ENCODE results near the gene ZFP36L2.

The ZFP36L2 gene

DNA sequence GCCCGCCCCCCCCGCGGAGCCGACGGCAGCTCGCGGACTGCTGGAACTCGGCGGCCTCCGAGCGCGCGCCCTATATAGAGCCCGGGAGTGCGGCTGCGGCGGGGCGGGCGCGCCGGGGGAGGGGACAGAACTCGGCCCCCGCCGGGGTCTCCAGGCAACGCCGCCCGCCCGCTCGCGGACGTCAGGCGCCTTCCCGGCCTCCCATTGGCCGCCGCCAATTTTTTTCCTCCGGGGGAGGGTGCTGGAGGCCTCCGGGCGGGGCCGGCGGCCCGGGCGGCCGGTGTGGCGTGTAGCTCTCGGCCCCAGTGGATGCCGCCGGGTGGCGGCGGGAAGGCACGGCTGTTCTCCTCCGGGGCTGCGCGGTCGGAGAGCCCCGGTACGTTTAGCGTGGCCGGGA lies at the start of gene ZFP36L2:
TSS of gene ZFP36L2 (minus strand) at position 49 of the 397 bp plus-strand sequence. CDS start 291 bp downstream, outside the sequence.
- peak; percentile 89 to 93 for DNase-seq

DNA sequence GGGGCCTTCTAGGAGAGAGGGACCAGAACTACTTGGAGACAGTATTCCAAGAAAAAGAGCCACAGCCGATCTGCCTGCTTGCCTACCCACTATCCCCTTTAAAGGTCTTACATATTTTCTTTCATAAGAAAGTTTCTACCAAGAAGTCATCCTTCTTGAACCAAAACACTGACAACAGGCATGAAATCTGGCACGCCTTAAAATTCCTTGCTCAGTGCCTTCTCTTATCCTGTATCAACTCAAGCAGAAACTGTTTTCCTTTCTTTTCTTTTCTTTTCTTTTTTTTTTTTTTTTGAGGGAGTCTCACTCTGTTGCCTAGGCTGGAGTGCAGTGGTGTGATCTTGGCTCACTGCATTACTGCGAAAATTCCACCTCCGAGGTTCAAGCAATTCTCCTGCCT lies 48.3 kb upstream of the ZFP36L2 start:
- DNase-seq = no peak

DNA sequence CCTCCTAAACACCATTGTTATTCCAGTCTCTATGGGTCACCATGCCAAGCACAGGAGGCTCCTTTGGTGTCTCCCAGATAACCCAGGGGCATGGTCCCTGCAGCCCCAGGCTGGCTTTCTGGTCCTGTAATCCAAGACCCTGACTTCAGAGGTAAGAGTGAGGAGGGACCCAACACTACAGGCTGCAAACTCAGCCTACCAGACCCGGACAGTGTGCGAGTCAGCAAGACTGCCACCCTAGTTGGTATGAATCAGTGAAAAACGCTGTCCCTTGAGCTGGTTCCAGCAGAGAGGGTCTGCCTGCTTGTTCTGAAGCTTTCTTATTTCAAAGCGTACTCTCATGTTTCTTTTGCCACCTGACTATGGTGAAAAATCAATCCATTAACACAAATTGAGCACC lies 47.6 kb upstream of the ZFP36L2 start:
- no peak for DNase-seq

GRCh38 chr2:43273529-43273928 lies 47.1 kb upstream of the ZFP36L2 start:
- no peak for DNase-seq

GRCh38 chr2:43270930-43271615 lies 44.7 kb upstream of the ZFP36L2 start:
- DNase-seq = no peak

DNA sequence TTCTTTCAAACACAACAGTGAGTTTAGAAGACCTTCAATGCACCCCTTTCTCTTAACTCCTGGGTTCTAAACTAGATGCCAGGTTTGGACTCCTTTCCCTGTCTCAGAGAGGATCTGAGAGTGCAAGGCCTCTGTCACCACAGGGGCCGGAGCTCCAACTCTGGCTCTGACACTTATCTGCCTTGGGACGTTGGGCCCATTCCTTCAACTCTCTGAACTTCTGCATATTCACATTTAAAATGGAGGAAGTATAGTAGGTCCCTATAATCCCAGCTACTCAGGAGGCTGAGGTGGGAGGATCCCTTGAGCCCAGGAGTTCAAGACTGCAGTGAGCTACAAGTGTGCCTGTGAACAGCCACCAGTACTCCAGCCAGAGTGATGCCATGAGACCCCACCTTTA lies 44.1 kb upstream of the ZFP36L2 start:
- no peak for DNase-seq

GRCh38 chr2:43269706-43270105 lies 43.3 kb upstream of the ZFP36L2 start:
- DNase-seq = no peak

GRCh38 chr2:43269074-43269572 lies 42.7 kb upstream of the ZFP36L2 start:
- DNase-seq = no peak

GRCh38 chr2:43268066-43268953 lies 41.9 kb upstream of the ZFP36L2 start:
- no peak for DNase-seq

DNA sequence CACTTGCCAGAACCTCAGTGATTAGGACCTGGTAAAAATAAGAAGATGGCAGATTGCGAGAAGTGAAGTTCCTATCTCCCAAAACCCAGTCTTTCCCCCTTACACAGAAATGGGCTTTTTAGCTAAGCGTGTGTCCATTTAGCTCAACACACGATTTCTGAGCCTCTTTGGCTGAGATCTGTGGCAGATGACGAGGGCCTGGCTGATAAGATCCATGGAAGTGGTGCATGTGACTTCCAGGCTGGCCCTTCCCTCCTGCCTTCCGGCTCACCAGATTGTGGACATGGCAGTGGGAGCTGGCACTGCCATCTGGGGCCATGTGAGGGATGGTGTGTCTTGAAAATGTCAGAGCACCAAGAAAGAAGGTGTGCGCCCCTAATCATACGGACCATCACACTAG lies 41.0 kb upstream of the ZFP36L2 start:
- DNase-seq = no peak

GRCh38 chr2:43266711-43267111 lies 40.3 kb upstream of the ZFP36L2 start:
- no peak for DNase-seq

DNA sequence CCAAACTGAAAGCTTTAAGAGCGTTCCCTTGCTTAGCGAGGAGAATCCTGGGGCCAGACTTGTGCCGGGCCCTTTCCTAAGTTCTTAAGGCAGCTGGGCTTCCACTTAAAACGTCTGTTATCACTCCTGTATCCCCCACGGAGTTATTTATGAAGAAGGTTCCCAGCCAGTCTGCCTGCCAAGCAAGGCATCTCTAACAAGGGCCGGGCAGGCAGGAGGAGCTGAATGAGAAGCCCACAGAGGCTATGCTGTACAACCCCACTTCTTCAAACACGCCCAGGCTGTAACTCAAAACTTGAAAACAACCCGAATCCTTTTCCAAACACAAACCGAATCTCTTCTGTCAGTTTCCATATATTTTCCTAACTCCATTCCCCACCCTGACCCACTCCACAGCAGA lies 39.0 kb upstream of the ZFP36L2 start:
- no peak for DNase-seq

GRCh38 chr2:43265001-43265400 lies 38.6 kb upstream of the ZFP36L2 start:
- DNase-seq = no peak

DNA sequence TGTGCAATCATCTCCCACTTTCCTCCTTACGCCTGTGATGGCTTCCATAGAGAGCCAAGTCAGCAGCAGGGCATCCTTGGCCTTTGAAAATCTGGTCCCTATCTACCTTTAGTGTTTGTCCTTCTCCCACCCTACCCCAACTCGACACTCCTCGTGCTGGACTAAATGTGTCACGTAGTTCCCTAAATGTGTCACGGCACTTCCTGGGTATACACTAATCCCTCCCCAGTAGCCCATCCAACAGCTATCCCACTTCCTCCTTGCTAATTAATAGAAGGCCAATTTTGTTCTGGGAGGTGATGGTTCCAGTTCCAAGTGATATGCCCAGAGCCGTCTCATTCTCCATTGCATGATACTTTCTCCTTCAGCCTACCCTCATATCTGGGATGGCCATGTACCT lies 36.5 kb upstream of the ZFP36L2 start:
- no peak for DNase-seq

- no peak for DNase-seq
These were observed 35.8 kb upstream of the ZFP36L2 start for GRCh38 chr2:43262239-43262638.

GRCh38 chr2:43259512-43259911 lies 33.1 kb upstream of the ZFP36L2 start:
- DNase-seq = no peak

GRCh38 chr2:43258547-43259156 lies 32.2 kb upstream of the ZFP36L2 start:
- DNase-seq = no peak

- no peak for DNase-seq
These were observed 29.0 kb upstream of the ZFP36L2 start for GRCh38 chr2:43255296-43255910.

DNA sequence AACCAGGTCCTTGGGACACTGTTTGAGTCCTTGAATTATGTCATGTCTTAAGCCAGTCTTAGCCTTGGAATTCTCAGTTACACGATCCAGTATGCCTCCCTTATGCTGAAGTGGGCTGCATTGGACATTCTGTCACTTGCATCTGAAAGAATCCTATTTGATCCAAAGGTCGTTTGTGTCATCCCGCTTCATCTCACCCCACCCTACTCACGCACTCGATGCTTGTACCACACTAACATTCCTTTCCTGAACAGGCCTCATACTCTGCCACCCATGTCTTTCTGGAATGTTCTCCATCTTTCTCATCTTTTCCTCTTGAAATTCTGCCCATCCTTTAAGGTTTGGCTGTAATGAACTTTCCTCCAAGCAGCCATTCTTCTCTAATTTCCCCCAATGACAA lies 27.9 kb upstream of the ZFP36L2 start:
- DNase-seq = no peak

DNA sequence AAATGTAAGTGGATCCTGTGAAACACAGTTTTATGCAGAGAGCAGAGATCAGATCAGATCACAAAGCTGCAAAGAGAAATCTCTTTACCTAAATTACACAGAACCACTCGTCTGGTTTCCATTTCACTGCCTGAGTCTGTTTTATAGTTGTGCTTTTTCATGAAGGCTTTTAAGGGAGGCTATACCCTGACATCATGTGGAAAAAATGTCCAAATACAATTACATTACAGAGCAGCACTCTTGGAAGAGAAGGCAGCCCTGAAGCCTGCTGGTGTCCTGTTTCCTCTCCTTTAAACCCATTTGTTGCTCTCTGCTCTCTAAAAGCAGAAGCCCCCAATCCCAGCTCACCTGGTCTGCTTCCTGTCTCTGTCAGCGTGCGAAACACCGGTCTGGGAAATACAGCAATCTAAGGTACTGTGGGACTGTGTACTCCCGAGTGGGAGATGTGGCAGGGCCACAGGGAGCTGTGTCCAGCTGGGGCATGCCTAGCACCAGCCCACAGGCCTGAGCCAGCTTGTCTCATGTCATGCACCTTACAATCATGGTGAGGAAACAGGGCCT lies 24.8 kb upstream of the ZFP36L2 start:
- DNase-seq = no peak

DNA sequence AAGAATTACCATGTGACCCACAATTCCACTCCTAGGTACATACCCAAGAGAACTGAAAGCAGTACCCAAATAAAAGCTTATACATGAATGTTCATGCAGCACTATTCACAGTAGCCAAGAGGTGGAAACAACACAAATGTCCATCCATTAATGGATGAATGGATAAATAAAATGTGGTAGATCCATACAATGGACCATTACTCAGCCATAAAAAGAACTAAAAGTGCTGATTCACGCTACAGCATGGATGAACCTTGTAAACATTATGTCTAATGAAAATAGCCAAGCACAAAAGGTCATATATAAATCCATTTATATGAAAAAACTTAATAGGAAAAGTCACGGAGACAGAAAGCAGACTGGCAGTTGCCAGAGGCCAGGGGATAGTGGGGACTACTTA lies 23.6 kb upstream of the ZFP36L2 start:
- no peak for DNase-seq

GRCh38 chr2:43248621-43249020 lies 22.2 kb upstream of the ZFP36L2 start:
- no peak for DNase-seq

DNA sequence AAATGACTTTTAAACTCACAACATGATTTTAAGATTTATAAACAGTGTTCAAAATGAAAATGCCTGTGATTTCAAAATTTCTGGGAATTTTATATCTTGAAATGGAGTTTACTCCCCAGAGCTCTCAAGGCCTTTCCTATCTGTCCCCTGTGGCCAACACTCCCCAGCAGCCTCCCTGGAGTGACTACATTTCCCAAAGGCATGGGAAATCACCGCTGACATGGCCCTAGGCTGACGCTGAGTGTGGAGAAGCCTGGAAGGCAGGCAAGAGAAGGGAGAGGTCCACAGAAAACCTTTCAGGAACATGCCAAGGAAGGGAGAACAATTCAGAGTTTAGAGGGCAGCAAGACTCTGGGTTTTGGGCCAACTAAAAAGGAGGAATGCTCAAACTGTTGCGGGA lies 20.2 kb upstream of the ZFP36L2 start:
- no peak for DNase-seq

Measured in activated CD4-positive, alpha-beta T cell treated with anti-CD3 and anti-CD28 coated beads, Interleukin-2, amount 50 U/mL, for 4 hours (primary cell).